K562 (cell line): ENCODE results near the gene NUDT6. TPM values are rescaled to one million over a fixed set of nuclear protein-coding genes. Genes with fewer than 3 reads are reported as not detected.

ENCODE experiments used
- ATAC-seq: fragments of 200-7000 bp; cut with Tn5 transposase; 3 replicates; pipeline ENCODE4 v1.9.1; 2020; ENCODE audit warnings: moderate library complexity
- BruUV-seq: library from RNA; stranded (reverse); fragments of 400-500 nt; replicated peaks from 2 replicates; lab custom pipeline; 2021; lab: Mats Ljungman, UMichigan
- CTCF ChIA-PET: fragments of 300-600 bp; formaldehyde crosslinking; extraction: SDS; loops from one replicate; lab custom pipeline; 2021; ENCODE audit warnings: low intra/inter-chr PET ratio; lab: Yijun Ruan, JAX
- POLR2A ChIA-PET: fragments of 300-600, 350-650 bp; sonication (Branson Sonifier 250); formaldehyde crosslinking; extraction: SDS; loops from one replicate; lab custom pipeline; 2021; ENCODE audit warnings: antibody characterized with exemption, inconsistent platforms; lab: Yijun Ruan, JAX
- DNase-seq, 4 experiments: peaks; one replicate each; pipeline versions ENCODE4 v3.0.0 to v3.0.0-alpha.2; 2011 to 2018; ENCODE audit warnings: low spot score in 3 of 4, mixed read lengths in 3 of 4; ENCODE audit errors: extremely low read depth in 1 of 4
- FAIRE-seq: peaks from 2 replicates; lab custom pipeline; 2011; peaks lifted over from hg19 to GRCh38; lab: Jason Lieb, UNC
- H2AFZ ChIP-seq: 2 replicates; pipeline ENCODE4 v1.6.0; 2011; ENCODE audit warnings: low read depth, low read length, control low read depth, inconsistent platforms
- H3K27ac ChIP-seq: fragments of 200-600 bp; 3 replicates; pipeline ENCODE4 v1.8.0; 2011; ENCODE audit warnings: low read depth, mild to moderate bottlenecking, control low read depth, inconsistent platforms, low read length, moderate library complexity, mixed read lengths; ENCODE audit errors: extremely low read depth
- H3K27me3 ChIP-seq, 2 experiments: fragments of 300-600 bp in 1 of 2; 2 replicates in 1 of 2; 3 replicates in 1 of 2; pipeline versions ENCODE4 v1.6.0 to v1.8.0; 2011; ENCODE audit warnings: inconsistent platforms in 2 of 2, low read length in 2 of 2, mild to moderate bottlenecking in 1 of 2, mixed read lengths in 1 of 2, moderate library complexity in 1 of 2; ENCODE audit not compliant: control insufficient read depth in 2 of 2, insufficient read depth in 2 of 2
- H3K36me3 ChIP-seq: fragments of 300-600 bp; 3 replicates; pipeline ENCODE4 v1.8.0; 2011; ENCODE audit warnings: mild to moderate bottlenecking, low read length, inconsistent platforms; ENCODE audit not compliant: control insufficient read depth, insufficient read depth
- H3K4me1 ChIP-seq, 2 experiments: fragments of 200-600 bp in 1 of 2; replicated peaks in 1 of 2; 2 replicates in 1 of 2; 3 replicates in 1 of 2; pipeline versions ENCODE4 v1.5.1 to v1.8.0; 2011; ENCODE audit warnings: inconsistent platforms in 2 of 2, low read length in 2 of 2, mild to moderate bottlenecking in 1 of 2, mixed read lengths in 1 of 2, moderate library complexity in 1 of 2; ENCODE audit not compliant: control insufficient read depth in 2 of 2, insufficient read depth in 2 of 2
- H3K4me2 ChIP-seq: 2 replicates; pipeline ENCODE4 v1.6.1; 2011; ENCODE audit warnings: low read length, control low read depth, inconsistent platforms, mixed read lengths; ENCODE audit not compliant: insufficient read depth
- H3K4me3 ChIP-seq: fragments of 200-600 bp; sonication (generic), shearing (Covaris generic); 2 replicates; pipeline ENCODE4 v1.5.1; 2016; ENCODE audit warnings: control low read depth, inconsistent platforms
- H3K79me2 ChIP-seq: fragments of 200-600 bp; 3 replicates; pipeline ENCODE4 v1.8.0; 2011; ENCODE audit warnings: low read length, inconsistent platforms; ENCODE audit not compliant: control insufficient read depth, insufficient read depth
- H3K9ac ChIP-seq, 2 experiments: 2 replicates each; pipeline versions ENCODE4 v1.6.0 to v1.6.1; 2011; ENCODE audit warnings: low read depth in 2 of 2, low read length in 2 of 2, control low read depth in 1 of 2, inconsistent platforms in 1 of 2, mild to moderate bottlenecking in 1 of 2, mixed read lengths in 1 of 2; ENCODE audit not compliant: insufficient read depth in 1 of 2
- H3K9me1 ChIP-seq: one replicate; pipeline ENCODE4 v1.6.0; 2011; ENCODE audit warnings: inconsistent platforms, mild to moderate bottlenecking, low read length, moderate library complexity; ENCODE audit not compliant: control insufficient read depth, insufficient read depth
- H3K9me3 ChIP-seq: replicated peaks from 2 replicates; pipeline ENCODE4 v1.5.1; 2011; ENCODE audit warnings: low read depth, low read length, inconsistent platforms; ENCODE audit not compliant: control insufficient read depth, insufficient read depth
- H4K20me1 ChIP-seq: replicated peaks from 2 replicates; pipeline ENCODE4 v1.6.1; 2011; ENCODE audit warnings: low read length, inconsistent platforms, mixed read lengths; ENCODE audit not compliant: control insufficient read depth, insufficient read depth
- CBX8 ChIP-seq: fragments of 200-600 bp; sonication (generic); IDR thresholded peaks from 2 replicates; pipeline ENCODE4 v1.6.1; 2012; ENCODE audit warnings: borderline replicate concordance, mixed run types, low read depth, mild to moderate bottlenecking, moderate library complexity, mixed read lengths, low read length, control low read depth, inconsistent platforms; ENCODE audit not compliant: poor library complexity, severe bottlenecking; ENCODE audit errors: extremely low read depth
- CGGBP1 ChIP-seq: fragments of 250-450 bp; sonication (Bioruptor Pico); IDR thresholded peaks from 2 replicates; pipeline ENCODE4 v1.9.0; 2021; ENCODE audit warnings: mild to moderate bottlenecking
- FOS ChIP-seq: IDR thresholded peaks from 3 replicates; pipeline ENCODE4 v1.6.1; 2011; ENCODE audit not compliant: insufficient read length; ENCODE audit errors: extremely low read depth
- HMGXB4 ChIP-seq: sonication (generic); formaldehyde crosslinking; IDR thresholded peaks from 2 replicates; pipeline ENCODE4 v1.8.1; 2023; ENCODE audit warnings: mild to moderate bottlenecking, missing genetic modification reagents
- PHF8 ChIP-seq: fragments of 200-600 bp; sonication (generic); IDR thresholded peaks from 2 replicates; pipeline ENCODE4 v1.6.1; 2012; ENCODE audit warnings: mixed run types, mild to moderate bottlenecking, inconsistent platforms, low read length, moderate library complexity, borderline replicate concordance
- POLR2A ChIP-seq: fragments of 450-650 bp; conservative IDR thresholded peaks from 2 replicates; pipeline ENCODE4 v1.6.1; 2016
- SUPT5H ChIP-seq: fragments of 450-650 bp; IDR thresholded peaks from 2 replicates; pipeline ENCODE4 v1.6.1; 2016
- TRIM28 ChIP-seq: fragments of 450-650 bp; IDR thresholded peaks from 2 replicates; pipeline ENCODE4 v1.6.1; 2017
- ZC3H4 ChIP-seq: sonication (generic); formaldehyde crosslinking; IDR thresholded peaks from 2 replicates; pipeline ENCODE4 v1.9.0; 2021; ENCODE audit warnings: missing genetic modification reagents, borderline replicate concordance
- ZNF592 ChIP-seq: fragments of 450-650 bp; IDR thresholded peaks from 2 replicates; pipeline ENCODE4 v1.6.1; 2017; ENCODE audit warnings: antibody characterized with exemption, mild to moderate bottlenecking
- WGBS: fragments of 100-300 bp; shearing (Covaris generic); methylation state at CpG from one replicate; pipeline ENCODE4 v1.1.6; 2016; ENCODE audit warnings: low coverage, mixed read lengths; ENCODE audit not compliant: insufficient coverage; ENCODE audit errors: missing lambda C conversion rate; 5-methylcytosine and 5-hydroxymethylcytosine counted together
- in situ Hi-C: fragments of 300-500 bp; cut with MboI; formaldehyde crosslinking; loops from 4 replicates; pipeline ENCODE4 v1.15.0; 2018; ENCODE audit warnings: inconsistent platforms, mixed read lengths
- intact Hi-C: fragments of 100-400 bp; cut with micrococcal nuclease; formaldehyde crosslinking; loops from 2 replicates; pipeline ENCODE4 v1.14.2; 2022
- polyA plus RNA-seq, 8 experiments: library from polyadenylated mRNA; depleted of rRNA in 4 of 8; stranded (reverse) in 5 of 8; unstranded in 3 of 8; fragments of >200 nt; fragmentation: Nextera tagmentation in 2 of 8; fragmentation: Illumina TruSeq in 1 of 8; extraction: Ambion mirVana in 2 of 8; extraction: Trizol in 1 of 8; gene quantifications; 2 replicates each; pipeline versions ENCODE4 v1.2.1 to v1.2.3, GENCODE V29; 2011 to 2014; ENCODE audit warnings: inconsistent platforms in 1 of 8, missing spikeins in 1 of 8
- total RNA-seq, 7 experiments: library from RNA; depleted of rRNA in 6 of 7; stranded (reverse); fragments of >200 nt in 6 of 7; fragmentation: Illumina TruSeq in 2 of 7; extraction: Trizol in 2 of 7; gene quantifications; 2 replicates each; pipeline versions ENCODE4 v1.2.1 to v1.2.3, GENCODE V29; 2011 to 2021; ENCODE audit warnings: low replicate concordance in 1 of 7

The NUDT6 gene
- total and polyA plus RNA-seq, 9 of the 15 experiments (the other 6 are each of a cell fraction or from before 2014, with no cell fraction given), result 9.4 to 18.1 (median 13.4) TPM

GRCh38 chr4:122855353-122855890 is 67.0 kb downstream of the NUDT6 start (continued):
- no peak for TF ChIP-seq CBX8

GRCh38 chr4:122854447-122855352 is 67.7 kb downstream of the NUDT6 start:
- in situ Hi-C loops (no loop called here), intact Hi-C loops (no loop called here)
- ATAC-seq, result no peak
- POLR2A ChIA-PET, result interaction anchor here (1.0 to 1.1 kb wide), 2 partner anchors 14 to 18 kb away, joined by 3 read pairs; no protein-coding TSS in a partner anchor
- no peak for FAIRE-seq
- no peaks in the 10 kb centered on the region; the same call in 2 of the 3 replicates for H3K36me3 ChIP-seq
- no peaks in the 10 kb centered on the region for H4K20me1 ChIP-seq
- H3K27ac ChIP-seq, result no peak overlapping the region
- no peak overlapping the region for H3K9ac ChIP-seq
- no peaks in the 10 kb centered on the region for H3K27me3 ChIP-seq
- DNase-seq, result no peak
- 81% methylated on average over 10 of the region's 10 CpGs for WGBS
- BruUV-seq, result no TSS peak
- no peaks in the 10 kb centered on the region for H3K4me1 ChIP-seq
- 0 out of 3 replicates have a peak, but pooled peaks cover 4% of the 10 kb centered on the region for H3K79me2 ChIP-seq
- no peak overlapping the region for H2AFZ ChIP-seq
- no peaks in the 10 kb centered on the region for H3K9me1 ChIP-seq
- H3K9me3 ChIP-seq, result no peaks in the 10 kb centered on the region
- CTCF ChIA-PET, result no interaction called here
- H3K4me2 ChIP-seq, result no peak overlapping the region
- H3K4me3 ChIP-seq, result no peak overlapping the region
- TF ChIP-seq ZNF592 (no peak), PHF8 (no peak), TRIM28 (no peak), POLR2A (no peak), SUPT5H (no peak), FOS (no peak), CGGBP1 (CRISPR knock-in tag) (no peak), ZC3H4 (CRISPR knock-in tag) (no peak), HMGXB4 (CRISPR knock-in tag) (no peak)
